BE2C (cell line): ENCODE data around the gene NCBP1.
"Not testable (repeated sequence)": the region's sequence is repeated elsewhere in the genome, so short reads cannot be mapped to it uniquely, and the experiment has no call there.

Experiments used
- DNase-seq: peaks from one replicate; pipeline ENCODE4 v3.0.0-alpha.2; 2020
- H3K27me3 ChIP-seq: fragments of 250-450 bp; sonication (Bioruptor Pico); 2 replicates; pipeline ENCODE4 v1.5.1; 2020; ENCODE audit warnings: mild to moderate bottlenecking
- H3K36me3 ChIP-seq: fragments of 250-450 bp; sonication (Bioruptor Pico); 2 replicates; pipeline ENCODE4 v1.5.1; 2020; ENCODE audit warnings: mild to moderate bottlenecking
- H3K4me1 ChIP-seq: fragments of 250-450 bp; sonication (Bioruptor Pico); 2 replicates; pipeline ENCODE4 v1.5.1; 2020
- H3K4me3 ChIP-seq: 2 replicates; pipeline ENCODE4 v1.5.1; 2011; ENCODE audit warnings: low read depth, low read length
- H3K9me3 ChIP-seq: fragments of 250-450 bp; sonication (Bioruptor Pico); 2 replicates; pipeline ENCODE4 v1.5.1; 2020
- TF ChIP-seq, protein P1 (sequence below): IDR thresholded peaks from 2 replicates; pipeline ENCODE4 v1.5.1; 2012; ENCODE audit warnings: mild to moderate bottlenecking, low read depth, low read length

The NCBP1 gene

DNA sequence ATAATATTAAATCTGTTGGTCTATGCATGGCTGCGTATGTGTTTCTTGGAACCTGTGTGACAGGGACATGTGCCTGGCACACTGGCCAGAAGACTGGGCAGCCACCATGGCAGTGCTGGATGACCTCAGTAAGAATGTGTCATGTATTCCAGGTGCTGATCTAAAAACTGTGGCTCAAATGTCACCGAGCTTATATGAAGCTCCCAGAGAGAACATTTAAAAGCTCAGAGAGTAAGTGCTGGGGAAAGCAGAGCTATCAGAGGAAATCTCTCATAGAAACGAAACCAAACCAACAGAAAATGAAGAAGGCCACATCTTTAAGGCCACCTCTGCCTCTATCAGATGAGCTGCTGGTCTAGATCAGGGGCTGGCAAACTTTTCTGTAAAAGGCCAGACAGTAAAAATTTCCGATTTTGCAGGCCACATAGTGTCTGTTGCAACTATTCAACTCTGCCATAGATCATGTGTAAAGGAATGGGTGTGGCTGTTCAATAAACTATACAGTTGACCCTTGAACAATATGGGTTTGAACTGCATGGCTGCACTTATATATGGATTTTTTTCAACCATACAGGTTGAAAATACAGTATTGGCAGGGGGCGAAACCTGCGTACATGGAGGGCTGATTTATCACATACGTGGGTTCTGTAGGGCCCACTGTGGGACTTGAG, 32.3 kb upstream of the NCBP1 start:
- Histone ChIP-seq H3K36me3 (peaks cover 85% of the 10 kb centered on the region), H3K4me3 (no peak overlapping the region), H3K27me3 (no peaks in the 10 kb centered on the region), H3K4me1 (peaks cover 18% of the 10 kb centered on the region), H3K9me3 (no peaks in the 10 kb centered on the region)
- TF ChIP-seq, protein P1, sequence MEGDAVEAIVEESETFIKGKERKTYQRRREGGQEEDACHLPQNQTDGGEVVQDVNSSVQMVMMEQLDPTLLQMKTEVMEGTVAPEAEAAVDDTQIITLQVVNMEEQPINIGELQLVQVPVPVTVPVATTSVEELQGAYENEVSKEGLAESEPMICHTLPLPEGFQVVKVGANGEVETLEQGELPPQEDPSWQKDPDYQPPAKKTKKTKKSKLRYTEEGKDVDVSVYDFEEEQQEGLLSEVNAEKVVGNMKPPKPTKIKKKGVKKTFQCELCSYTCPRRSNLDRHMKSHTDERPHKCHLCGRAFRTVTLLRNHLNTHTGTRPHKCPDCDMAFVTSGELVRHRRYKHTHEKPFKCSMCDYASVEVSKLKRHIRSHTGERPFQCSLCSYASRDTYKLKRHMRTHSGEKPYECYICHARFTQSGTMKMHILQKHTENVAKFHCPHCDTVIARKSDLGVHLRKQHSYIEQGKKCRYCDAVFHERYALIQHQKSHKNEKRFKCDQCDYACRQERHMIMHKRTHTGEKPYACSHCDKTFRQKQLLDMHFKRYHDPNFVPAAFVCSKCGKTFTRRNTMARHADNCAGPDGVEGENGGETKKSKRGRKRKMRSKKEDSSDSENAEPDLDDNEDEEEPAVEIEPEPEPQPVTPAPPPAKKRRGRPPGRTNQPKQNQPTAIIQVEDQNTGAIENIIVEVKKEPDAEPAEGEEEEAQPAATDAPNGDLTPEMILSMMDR, result no peak
- no peak for DNase-seq

DNA sequence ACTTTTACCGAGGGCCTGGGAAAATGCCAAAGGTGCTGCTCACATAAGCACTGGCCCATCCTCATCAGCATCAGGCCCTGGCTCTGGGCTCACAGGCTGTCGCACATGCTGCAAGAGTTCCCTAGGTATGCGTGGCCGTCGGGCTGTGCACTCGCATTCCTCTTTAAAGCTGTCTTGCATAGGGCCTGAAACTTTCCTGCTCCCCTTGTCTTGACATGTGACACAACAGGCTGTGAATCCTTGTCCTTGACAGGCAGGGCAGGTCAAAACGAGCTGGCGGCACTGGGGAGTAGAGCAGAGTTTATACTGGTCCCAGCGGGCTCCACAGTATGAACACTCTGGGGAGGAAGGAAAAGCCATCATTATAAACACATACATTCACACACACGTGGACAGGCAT, 31.2 kb upstream of the NCBP1 start:
- Histone ChIP-seq H3K9me3 (no peaks in the 10 kb centered on the region), H3K27me3 (no peaks in the 10 kb centered on the region), H3K4me1 (peaks cover 15% of the 10 kb centered on the region), H3K36me3 (peaks cover 78% of the 10 kb centered on the region), H3K4me3 (no peak overlapping the region)
- TF ChIP-seq, protein P1, result no peak
- DNase-seq, result no peak

DNA sequence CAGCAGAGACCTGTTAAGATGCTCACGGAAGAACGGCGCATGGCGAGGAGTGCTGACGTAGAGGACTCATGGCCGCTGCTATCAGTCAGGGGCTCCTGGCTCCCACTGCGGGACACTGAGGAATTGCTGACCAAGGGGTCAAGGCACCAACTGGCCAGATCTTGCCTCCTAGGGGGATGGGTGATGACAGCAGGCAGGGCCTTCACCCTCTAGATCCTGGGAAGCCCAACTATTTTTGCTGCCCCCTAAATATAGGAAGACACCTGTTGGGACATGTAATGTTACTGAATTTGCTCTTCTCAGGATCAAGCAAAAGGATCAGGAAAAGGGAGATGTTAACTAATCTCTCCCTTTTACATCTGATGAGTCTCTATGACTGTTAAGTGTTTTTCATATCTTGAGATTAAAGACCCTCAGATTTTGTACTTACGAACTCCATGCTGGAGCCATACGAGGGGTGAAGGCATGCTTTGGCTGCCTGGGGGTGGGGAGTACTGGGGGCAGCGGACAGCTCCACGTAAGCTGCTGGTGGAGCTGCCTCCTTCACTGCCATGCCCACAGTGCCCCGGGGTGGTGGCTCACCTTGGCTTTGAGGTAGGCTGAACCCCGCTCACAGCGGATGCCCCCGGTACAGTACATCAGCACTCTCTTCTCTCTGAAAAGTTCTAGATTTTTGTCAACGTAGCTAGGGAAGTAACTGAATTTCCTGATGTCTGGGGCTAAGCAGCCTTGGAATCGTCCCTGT, 28.5 kb upstream of the NCBP1 start:
- Histone ChIP-seq H3K4me3 (no peak overlapping the region), H3K9me3 (no peaks in the 10 kb centered on the region), H3K4me1 (no peaks in the 10 kb centered on the region), H3K27me3 (no peaks in the 10 kb centered on the region), H3K36me3 (peaks cover 68% of the 10 kb centered on the region)
- TF ChIP-seq, protein P1, result no peak
- DNase-seq, result no peak

DNA sequence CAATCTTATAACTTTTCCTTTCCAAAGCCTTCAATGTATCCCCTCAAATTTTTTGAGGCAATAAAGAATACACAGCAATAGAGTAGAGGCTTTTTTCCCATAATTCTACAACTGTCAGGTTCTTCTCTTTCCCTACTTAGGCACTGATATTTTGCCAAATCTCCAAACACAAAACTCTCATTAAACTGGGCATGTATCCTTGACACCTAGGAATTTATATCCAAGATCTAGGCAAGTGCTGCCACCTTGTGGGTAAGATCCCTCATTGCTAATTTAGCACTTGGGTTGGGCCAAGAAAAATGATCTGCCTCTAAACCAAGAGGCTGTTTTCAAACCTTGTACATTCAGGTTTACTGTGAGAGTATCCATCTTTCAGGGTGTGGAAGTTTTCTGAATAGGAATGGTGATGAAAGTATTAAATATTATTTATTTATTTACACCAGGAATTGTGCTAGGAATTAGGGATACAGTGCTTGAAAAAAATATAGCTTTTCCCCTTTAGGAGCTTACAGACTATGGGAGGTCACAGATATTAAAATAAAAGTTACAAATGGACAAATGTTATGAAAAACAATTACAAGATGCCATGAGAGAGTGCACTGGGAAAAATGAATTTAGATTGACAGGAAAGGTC, 18.1 kb upstream of the NCBP1 start:
- peak; percentile 67 for DNase-seq
- TF ChIP-seq, protein P1, result peak; percentile 88
- peaks cover 53% of the 10 kb centered on the region for H3K36me3 ChIP-seq

DNA sequence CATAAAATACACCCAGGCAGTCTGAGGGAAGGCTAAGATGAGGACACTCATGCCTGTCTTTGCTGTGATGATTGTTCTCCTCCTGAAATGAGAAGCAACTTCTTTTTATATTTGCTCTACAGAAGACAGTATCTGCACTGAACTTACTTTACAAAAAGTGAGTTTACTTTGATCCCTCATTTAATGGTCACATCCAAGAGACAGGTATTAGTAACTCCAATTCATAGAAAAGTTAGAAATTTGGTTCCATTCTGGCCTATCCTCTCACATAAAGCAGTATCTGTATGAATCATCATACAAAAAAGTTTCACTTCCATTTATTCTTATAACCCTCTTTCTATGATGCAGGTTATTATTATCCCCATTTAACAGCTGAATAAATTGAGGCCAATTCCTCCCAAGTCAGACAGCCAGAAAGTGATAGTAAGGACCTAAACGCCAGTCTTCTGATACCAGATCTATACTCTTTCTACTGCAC, 15.6 kb upstream of the NCBP1 start:
- DNase-seq, result no peak
- no peak overlapping the region for H3K4me3 ChIP-seq
- H3K27me3 ChIP-seq, result no peaks in the 10 kb centered on the region
- TF ChIP-seq, protein P1, result no peak
- no peaks in the 10 kb centered on the region for H3K4me1 ChIP-seq
- H3K9me3 ChIP-seq, result no peaks in the 10 kb centered on the region
- peaks cover 49% of the 10 kb centered on the region for H3K36me3 ChIP-seq

More for the DNA sequence above, 18.1 kb upstream of the NCBP1 start:
- no peak overlapping the region for H3K4me3 ChIP-seq
- H3K4me1 ChIP-seq, result no peaks in the 10 kb centered on the region
- no peaks in the 10 kb centered on the region for H3K27me3 ChIP-seq
- H3K9me3 ChIP-seq, result no peaks in the 10 kb centered on the region

DNA sequence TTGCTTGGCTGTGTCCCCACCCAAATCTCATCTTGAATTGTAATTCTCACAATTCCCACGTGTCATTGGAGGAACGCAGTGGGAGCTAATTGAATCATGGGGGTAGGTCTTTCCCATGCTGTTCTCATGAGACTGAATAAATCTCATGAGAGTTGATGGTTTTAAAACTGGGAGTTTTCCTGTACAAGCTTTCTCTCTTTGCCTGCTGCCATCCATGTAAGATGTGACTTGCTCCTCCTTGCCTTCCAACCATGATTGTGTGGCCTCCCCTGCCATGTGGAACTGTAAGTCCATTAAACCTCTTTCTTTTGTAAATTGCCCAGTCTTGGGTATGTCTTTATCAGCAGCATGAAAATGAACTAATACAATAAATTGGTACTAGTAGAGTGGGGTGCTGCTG, 13.6 kb upstream of the NCBP1 start:
- H3K4me1 ChIP-seq, DNase-seq, H3K9me3 ChIP-seq, H3K27me3 ChIP-seq, H3K4me3 ChIP-seq: not testable (repeated sequence)
- peaks cover 63% of the 10 kb centered on the region for H3K36me3 ChIP-seq

DNA sequence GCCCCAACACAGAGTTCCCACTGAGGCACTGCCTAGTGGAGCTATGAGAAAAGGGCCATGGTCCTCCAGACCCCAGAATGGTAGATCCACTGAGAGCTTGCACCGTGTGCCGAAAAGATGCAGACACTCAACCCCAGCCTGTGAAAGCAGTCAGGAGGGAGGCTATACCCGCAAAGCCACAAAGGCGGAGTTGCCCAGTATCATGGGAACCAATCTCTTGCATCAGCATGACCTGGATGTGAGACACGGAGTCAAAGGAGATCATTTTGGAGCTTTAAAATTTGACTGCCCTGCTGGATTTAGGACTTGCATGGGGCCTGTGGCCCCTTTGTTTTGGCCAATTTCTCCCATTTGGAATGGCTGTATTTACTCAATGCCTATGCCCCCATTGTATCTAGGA, 11.1 kb upstream of the NCBP1 start:
- not testable (repeated sequence) for H3K27me3 ChIP-seq, H3K4me1 ChIP-seq, H3K4me3 ChIP-seq, DNase-seq, H3K9me3 ChIP-seq
- H3K36me3 ChIP-seq, result peaks cover 65% of the 10 kb centered on the region
